Left cardiac atrium (tissue), 4 donors: Measurements from ENCODE around the gene SRP72. TPM values are rescaled to one million over a fixed set of nuclear protein-coding genes. Genes with fewer than 3 reads are reported as not detected.

ENCODE experiments used
- ATAC-seq, 2 donors: fragments of 200-7000 bp; cut with Tn5 transposase; one replicate each; pipeline ENCODE4 v1.9.1; 2020; ENCODE audit warnings: mild to moderate bottlenecking in 2 of 2, moderate library complexity in 2 of 2
- DNase-seq: peaks from one replicate; pipeline ENCODE4 v3.0.0-alpha.2; 2020
- intact Hi-C, 2 donors: fragments of 100-400 bp; cut with DNase I; formaldehyde crosslinking; loops; one replicate each; pipeline versions ENCODE4 v1.14.1 to v1.15.1; 2022 to 2023
- total RNA-seq, 2 donors: library from RNA; stranded (reverse); fragmentation: NEBNext Ultra II Directional; extraction: Animal tissue kit (Norgen Biotek cat#: 25700); gene quantifications; one replicate each; pipeline ENCODE4 v1.2.1, GENCODE V29; 2021
- donor health status: DM: no; HTN: yes; CAD: no.
- donor health status: DM: no; HTN: yes; CAD: no; lungs with severe emphysema.
- donor health status: DM: yes; HTN: yes; CAD: no.
- donor health status: Dilated cardiomyopathy.

Gene SRP72
- total RNA-seq, 2 donors from 2014 or later, result 38.9 to 56.7 TPM

DNA sequence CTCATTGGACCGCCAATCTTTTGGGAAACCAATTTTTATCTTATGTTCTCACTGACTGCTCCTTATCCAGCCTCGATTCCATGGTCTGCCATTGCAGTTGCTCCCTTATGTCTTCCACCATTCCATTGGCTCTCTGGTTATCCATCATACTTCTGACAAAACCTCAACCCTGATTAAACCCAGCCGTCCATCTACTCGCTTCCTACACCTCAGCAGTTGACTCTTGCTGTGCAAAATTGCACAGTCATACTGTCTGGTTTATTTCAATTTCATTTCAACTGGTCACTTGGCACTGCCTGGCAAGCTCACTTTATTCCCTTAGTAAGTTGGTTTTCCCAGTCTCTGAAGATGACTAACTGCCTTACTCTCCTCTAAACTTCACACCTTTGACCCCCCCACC is 64.4 kb downstream of the SRP72 start:
- ATAC-seq (no peak), DNase-seq (no peak)
- intact Hi-C loops, result no loop called here

DNA sequence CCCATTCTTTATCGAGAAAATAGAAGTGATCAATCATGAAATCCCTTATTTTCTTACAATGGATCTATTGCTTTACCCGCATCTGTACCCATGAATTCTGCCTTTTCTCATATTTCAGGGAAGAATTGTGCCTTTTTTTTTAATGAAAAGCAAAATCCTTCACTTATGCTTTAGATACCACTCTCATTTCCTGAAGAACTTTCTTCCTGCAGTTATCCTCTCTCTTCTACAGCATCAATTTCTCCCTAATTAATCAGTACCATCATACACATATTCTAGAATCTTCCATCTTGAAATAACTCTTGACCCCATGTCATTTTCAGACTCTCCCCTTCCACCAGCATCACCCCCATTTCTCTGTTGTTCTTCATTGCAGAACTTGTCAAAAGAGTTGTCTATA is 64.8 kb downstream of the SRP72 start:
- intact Hi-C loops, result no loop called here
- DNase-seq, result no peak
- ATAC-seq, result no peak

DNA sequence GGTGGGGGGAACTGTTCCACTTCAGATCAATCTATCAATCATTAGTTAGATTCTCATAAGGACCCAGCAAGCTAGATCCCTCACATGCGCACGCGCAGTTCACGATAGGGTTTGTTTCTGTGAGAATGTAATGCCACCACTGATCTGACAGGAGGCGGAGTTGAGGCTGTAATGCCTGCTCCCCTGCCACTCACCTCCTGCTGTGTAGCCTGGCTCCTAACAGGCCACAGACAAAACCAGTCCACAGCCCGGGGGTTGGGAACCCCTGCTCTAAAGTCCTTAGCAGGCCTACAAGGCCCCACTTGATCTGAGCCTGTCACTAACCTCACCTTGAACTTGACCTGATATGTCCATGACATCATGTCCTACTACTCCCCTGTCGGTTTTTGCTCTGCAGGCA is 68.5 kb downstream of the SRP72 start:
- intact Hi-C loops, result no loop called here
- DNase-seq (no peak), ATAC-seq (no peak)

- no peak for DNase-seq
- ATAC-seq, result no peak
- intact Hi-C loops, result no loop called here
Measured at GRCh38 chr4:56537147-56537546, 69.7 kb downstream of the SRP72 start.

- intact Hi-C loops, result no loop called here
Measured at GRCh38 chr4:56540826-56541225, 73.4 kb downstream of the SRP72 start.

DNA sequence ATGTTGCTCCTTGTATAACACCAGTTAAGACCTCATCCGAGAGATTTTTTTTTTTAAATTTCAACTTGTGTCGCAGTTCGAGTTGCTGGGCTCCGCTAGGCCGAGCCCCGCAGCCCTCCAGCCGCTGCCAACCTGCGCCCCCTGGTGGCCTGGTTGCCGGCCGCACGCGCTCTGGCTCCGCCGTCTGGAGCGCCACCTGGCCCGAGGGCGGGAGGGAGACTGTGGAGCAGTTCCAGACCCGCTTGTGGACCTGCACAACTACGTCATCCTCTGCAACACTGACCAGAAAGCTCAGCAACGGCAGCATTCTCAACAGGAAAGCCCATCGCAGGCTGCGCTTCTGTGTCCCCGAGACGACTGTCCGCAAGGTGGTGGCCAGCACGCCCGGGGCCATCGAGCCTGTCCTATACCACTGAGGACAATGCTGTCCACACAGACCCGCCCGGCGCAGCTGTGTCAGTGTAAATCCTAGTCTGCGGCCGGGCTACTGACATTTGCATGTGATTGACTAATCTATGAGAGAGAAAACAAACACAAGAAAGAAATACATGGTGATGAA is 77.2 kb downstream of the SRP72 start:
- ATAC-seq, result peak; percentile 99 to 100
- intact Hi-C loops, result no loop called here
- peak; percentile 85 for DNase-seq

More at GRCh38 chr4:56540826-56541225, 73.4 kb downstream of the SRP72 start:
- ATAC-seq, result no peak
- DNase-seq, result no peak

DNA sequence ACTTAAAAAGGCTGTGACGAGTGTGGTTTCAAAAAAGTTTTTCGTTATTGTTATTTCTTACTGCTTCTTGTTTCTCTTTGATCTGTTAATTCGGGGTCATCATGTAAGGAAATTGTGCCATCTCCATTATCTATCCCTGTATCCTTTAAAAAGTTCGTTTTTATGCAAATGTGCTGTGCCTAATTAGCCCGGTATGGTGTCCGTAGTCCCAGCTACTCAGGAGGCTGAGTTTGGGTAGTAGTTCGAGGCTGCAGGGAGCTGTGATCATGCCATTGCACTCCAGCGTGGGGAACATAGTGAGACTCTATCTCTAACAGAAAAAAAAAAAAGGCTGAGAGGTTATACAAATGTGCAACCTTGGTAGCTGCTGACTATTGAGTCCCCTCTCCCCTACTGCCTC is 83.2 kb downstream of the SRP72 start:
- DNase-seq (no peak), ATAC-seq (no peak)
- intact Hi-C loops, result no loop called here

DNA sequence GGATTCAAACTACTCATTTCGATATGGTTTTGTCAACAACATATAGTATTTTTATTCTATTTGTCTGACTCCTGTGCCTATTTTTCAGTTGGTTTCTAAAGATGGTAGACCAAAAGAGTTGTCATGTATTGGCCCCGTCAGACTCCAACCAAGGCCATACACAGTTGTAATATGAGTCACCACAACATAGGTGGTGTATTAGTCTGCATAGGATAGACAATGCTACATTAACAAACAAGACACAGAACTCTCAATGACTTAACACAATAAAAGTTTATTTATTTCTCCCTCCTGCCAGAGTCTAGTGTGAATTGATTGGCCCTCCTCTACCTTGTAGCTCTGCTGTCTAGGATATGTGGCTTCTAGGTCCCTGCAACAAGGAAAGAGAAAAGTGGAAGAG is 84.1 kb downstream of the SRP72 start:
- intact Hi-C loops, result no loop called here
- ATAC-seq (no peak), DNase-seq (no peak)

DNA sequence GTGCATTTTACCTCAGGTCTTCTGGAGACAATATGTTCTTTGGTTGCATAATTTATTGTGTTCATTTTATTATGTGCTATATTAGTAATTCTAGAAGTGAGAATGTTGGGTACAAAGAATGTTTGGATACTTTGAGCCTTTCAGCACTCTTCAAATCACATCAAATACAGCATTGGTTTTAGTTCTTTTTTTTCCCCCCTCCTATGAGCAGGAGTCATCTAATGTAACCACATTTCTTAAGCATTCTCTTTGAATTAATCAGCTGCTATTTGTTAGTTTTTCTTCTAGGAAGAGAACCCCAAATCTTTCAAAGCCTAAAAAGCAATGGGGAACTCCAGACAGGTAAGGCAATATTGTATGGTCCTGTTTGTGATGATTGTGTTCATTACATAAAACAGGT is 84.9 kb downstream of the SRP72 start:
- ATAC-seq, result no peak
- no peak for DNase-seq
- intact Hi-C loops, result no loop called here

Other genes with a start within 250 kb of the SRP72 start
- 1 to 10 TPM; 6.1 to 6.9 TPM for gene AASDH, start 80.1 kb upstream of the SRP72 start, total RNA-seq
- 1 to 10 TPM; 3.9 to 5.5 TPM for gene PPAT, start 32.0 kb upstream of the SRP72 start, total RNA-seq
- gene PAICS, start 31.4 kb upstream of the SRP72 start, total RNA-seq, result 10 to 100 TPM; 21.8 to 34.6 TPM
- not detected for gene ARL9, start 38.2 kb downstream of the SRP72 start, total RNA-seq
- 10 to 100 TPM in 1 of 2 donors, 1 to 10 TPM in 1; 9.6 to 17.1 TPM for gene HOPX, start 213.7 kb downstream of the SRP72 start, total RNA-seq